ENCODE results near the gene DLG2. TPM values are rescaled to one million over a fixed set of nuclear protein-coding genes. Genes with fewer than 3 reads are reported as not detected.
"Not testable (repeated sequence)": the region's sequence is repeated elsewhere in the genome, so short reads cannot be mapped to it uniquely, and the experiment has no call there.

DLG2 gene
- total RNA-seq, 1 donor from 2014 or later: 2.8 TPM

DNA sequence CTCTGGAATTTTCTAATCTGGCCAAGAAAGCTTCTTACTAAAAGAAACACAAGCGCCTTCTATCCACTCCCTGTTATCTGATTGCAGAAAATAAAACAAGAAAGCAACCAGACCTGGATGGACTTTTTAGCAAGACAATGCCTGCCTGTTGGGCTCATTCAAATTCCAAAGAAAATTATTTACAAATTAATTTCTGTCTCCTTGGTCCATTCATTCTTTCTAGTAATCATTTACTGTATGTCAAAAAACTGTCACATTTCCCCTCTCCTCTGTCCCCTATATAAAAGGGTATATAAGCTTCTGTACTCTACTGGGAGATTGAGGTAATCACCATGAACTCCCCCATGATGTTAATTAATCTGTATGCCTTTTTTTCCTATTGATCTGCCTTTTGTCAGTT, 279.9 kb downstream of the DLG2 start:
- DNase-seq (ENCODE audit: low spot score): no peak

GRCh38 chr11:85346484-85346883, 280.7 kb downstream of the DLG2 start:
- no peak for DNase-seq (ENCODE audit: low spot score)

- DNase-seq (ENCODE audit: low spot score): not testable (repeated sequence)
Observed at GRCh38 chr11:85340846-85341245, 286.3 kb downstream of the DLG2 start.

GRCh38 chr11:85318573-85318972, 308.6 kb downstream of the DLG2 start:
- DNase-seq (ENCODE audit: low spot score): no peak

DNA sequence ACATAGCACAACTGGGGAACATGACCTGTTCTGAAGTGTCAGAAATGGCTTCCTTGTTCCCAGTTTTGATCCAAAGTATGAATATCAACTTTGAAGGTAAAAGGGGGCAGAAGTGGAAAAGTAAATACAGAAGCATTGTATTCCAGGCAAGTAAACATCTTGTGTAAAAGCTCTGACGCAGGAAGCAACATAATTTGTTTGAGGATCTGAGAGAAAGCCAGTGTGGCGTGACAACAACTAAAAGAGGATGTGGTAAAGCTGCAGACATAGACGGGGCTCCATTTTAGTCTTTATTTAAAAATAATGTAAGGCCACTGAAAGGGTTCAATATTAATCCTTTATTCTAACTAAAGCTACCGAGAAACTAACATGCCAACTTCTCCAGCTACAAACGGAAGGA, 310.2 kb downstream of the DLG2 start:
- DNase-seq (ENCODE audit: low spot score): no peak

- DNase-seq (ENCODE audit: low spot score): no peak
Observed at GRCh38 chr11:85313741-85314140, 313.4 kb downstream of the DLG2 start.

GRCh38 chr11:85310479-85310878, 316.7 kb downstream of the DLG2 start:
- DNase-seq (ENCODE audit: low spot score): no peak

GRCh38 chr11:85307366-85307765, 319.8 kb downstream of the DLG2 start:
- no peak for DNase-seq (ENCODE audit: low spot score)

DNA sequence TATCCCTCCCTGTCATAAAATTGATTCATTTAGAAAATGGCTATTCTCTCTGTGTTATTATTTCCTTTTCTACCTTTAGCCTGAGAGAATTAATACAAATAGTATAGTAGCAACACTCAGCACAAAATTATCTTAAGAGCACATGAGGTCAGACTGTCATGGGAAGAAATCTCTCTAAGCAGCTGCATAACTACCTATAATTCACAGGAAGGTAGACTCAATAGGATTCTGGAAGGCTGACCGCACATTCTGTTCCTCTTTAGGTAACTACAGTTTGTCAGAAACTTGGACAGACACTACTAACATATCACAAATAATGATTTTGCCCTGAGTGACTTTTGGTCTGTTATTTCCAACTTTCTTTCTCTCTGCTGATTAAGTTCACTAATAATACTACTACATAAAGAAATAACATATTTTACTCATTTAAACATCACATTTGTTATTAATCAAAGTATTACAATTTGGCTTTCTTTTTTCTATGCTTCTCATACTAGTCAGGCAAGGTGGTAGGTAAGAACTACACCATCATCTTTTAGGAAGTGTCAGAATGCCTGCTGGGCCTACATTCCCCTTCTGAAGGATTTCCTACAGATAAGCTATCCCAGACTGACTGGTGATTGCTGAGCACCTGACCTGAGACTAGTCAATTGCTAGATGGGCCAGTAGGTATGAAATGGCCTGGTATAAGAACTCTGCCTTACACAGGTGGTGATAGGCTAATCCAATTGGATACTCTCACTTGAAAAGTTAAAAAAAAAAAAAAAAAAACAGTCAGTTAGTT, 325.1 kb downstream of the DLG2 start:
- DNase-seq (ENCODE audit: low spot score): no peak

GRCh38 chr11:85299258-85299942, 327.7 kb downstream of the DLG2 start:
- no peak for DNase-seq (ENCODE audit: low spot score)

DNA sequence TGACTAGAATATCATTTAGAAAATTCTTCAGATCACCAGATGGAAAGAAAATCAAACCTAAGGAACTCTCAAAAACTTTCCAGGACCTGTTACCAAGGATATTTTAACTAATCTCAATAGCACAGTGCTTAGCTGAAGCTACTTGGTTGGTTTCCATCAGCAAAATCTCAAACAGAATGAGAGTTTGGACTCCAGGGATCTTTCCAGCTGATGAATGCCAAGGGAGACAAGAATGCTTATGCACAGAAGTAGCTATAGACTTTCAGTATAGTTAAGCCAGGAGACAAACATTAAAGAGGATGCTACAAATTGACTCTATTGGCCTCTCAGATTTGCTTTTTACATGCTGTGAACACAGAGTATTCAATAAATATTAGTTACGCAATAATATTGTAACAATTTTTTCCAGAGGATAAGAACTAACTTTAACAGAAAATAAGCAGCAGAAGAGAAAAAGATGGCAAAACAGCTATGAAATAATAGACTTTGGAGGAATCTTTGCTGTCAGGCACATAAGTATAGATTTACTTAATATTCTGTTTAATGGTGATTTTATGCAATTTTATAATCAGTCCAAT, 331.4 kb downstream of the DLG2 start:
- no peak for DNase-seq (ENCODE audit: low spot score)

DNA sequence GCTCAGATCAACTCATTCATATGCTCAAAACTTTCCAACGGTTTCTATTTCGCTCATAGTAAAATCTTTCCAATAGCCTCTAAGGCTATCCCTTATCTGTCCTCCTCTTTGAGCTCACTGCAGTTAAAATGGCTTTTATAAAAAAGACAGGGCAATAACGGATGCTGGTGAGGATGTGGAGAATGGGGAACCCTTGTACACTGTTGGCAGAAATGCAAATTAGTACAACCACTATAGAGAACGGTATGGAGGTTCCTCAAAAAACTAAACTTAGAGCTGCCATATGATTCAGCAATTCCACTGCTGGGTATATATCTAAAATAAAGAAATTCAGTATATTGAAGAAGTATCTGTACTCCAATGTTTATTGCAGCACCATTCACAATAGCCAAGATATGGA, 345.6 kb downstream of the DLG2 start:
- no peak for DNase-seq (ENCODE audit: low spot score)

GRCh38 chr11:85279267-85279666, 347.9 kb downstream of the DLG2 start:
- no peak for DNase-seq (ENCODE audit: low spot score)

- no peak for DNase-seq (ENCODE audit: low spot score)
Observed at GRCh38 chr11:85277693-85278092, 349.5 kb downstream of the DLG2 start.

DNA sequence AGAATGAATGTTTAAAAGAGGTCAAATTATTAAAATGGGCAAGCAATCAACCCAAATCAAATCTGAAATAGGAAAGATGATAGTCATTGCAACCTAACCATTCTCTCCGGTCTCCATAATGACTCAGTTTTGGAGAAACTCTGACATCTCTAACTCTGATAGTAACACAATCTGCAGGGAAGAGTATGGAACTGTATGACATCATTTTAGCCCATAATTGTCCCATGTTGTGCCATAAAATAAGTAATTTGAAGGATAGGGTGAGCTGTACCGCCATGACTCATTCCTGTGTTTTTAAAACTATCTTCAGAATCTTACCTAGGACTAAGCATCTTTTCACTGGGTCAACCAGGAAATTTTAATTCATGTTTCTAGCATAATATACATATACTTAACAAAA, 350.8 kb downstream of the DLG2 start:
- DNase-seq (ENCODE audit: low spot score): no peak

GRCh38 chr11:85270315-85270714, 356.8 kb downstream of the DLG2 start:
- DNase-seq (ENCODE audit: low spot score): not testable (repeated sequence)

- no peak for DNase-seq (ENCODE audit: low spot score)
Observed at GRCh38 chr11:85269109-85269508, 358.0 kb downstream of the DLG2 start.

DNA sequence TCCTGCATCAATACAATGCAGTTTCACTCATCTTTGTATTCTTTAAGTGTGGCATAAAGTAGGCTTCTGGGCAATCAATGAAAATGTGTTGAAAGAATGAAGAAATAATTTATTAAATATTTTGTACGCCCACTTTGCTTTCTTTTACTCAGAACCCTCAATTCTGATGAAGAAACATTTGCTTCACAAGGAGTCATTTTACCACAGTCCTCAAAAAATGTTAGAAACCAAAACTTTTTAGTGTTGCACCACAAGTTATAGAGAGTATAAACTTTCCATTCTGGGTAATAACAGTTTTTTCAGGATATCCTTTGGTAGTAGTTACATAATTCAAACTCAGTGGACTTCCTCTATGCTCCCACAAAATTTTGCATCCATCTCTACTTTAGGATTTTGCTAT, 360.5 kb downstream of the DLG2 start:
- no peak for DNase-seq (ENCODE audit: low spot score)

DNA sequence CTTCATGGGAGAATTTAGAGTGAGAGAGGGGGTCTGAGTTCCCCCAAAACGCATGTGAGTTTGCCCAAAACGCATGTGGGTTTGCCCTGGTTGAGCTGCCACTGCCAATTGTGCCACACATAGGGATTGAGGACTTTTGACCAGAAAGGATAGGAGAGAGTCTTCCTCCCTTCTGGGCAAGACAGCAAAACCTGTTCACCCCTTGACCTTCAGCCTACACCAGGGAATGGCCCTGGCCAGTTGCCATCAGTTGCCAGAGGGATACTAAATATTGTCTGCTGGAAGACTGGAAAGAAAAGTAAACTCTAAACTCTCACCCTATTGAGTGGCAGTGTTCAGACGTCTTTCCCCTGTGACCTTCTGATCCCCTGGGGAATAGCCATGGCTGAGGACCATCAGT, 363.8 kb downstream of the DLG2 start:
- DNase-seq (ENCODE audit: low spot score): no peak

GRCh38 chr11:85257837-85258236, 369.3 kb downstream of the DLG2 start:
- DNase-seq (ENCODE audit: low spot score): no peak

GRCh38 chr11:85256433-85256832, 370.7 kb downstream of the DLG2 start:
- DNase-seq (ENCODE audit: low spot score): no peak

GRCh38 chr11:85249482-85249881, 377.7 kb downstream of the DLG2 start:
- no peak for DNase-seq (ENCODE audit: low spot score)

DNA sequence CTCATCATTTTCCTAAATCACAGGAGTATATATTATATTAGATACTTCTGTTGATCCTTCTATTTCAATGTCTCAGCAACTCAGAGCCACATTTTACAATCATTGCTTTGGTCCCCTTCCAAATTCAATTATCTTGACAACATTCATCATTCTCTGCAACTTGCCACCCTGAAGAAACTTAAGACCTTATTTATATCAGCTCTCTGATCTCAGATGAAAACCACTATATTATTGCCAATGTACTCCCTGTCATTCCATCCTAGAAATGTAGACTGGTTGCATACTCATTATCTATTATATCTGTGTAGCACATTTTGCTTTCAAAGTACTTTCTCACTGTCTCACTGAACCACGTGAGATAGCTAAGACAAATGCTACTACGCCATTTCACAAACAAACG, 379.3 kb downstream of the DLG2 start:
- DNase-seq (ENCODE audit: low spot score): no peak

Data from mesenteric fat pad (tissue), 1 donor.